AG04449 (cell line): ENCODE measurements around the gene HPS6.

Experiments
- CTCF ChIA-PET: fragments of 350-600 bp; formaldehyde crosslinking; extraction: SDS; loops from one replicate; lab custom pipeline; 2021; ENCODE audit warnings: antibody characterized with exemption; lab: Yijun Ruan, JAX
- POLR2A ChIA-PET: fragments of 400-600, 350-600 bp; formaldehyde crosslinking; extraction: SDS; loops from one replicate; lab custom pipeline; 2020; ENCODE audit warnings: antibody characterized with exemption, inconsistent platforms; lab: Yijun Ruan, JAX
- DNase-seq: peaks from one replicate; pipeline ENCODE4 v3.0.0-alpha.2; 2010; ENCODE audit warnings: low read depth, low spot score
- H3K4me3 ChIP-seq: 2 replicates; pipeline ENCODE4 v1.5.1; 2011; ENCODE audit warnings: low read depth, mild to moderate bottlenecking, control low read depth, low read length
- CTCF ChIP-seq: IDR thresholded peaks from one replicate; pipeline ENCODE4 v1.5.1; 2011; ENCODE audit warnings: mild to moderate bottlenecking, moderate library complexity, low read length, control low read depth, inconsistent platforms; ENCODE audit not compliant: insufficient read depth; ENCODE audit errors: missing control alignments

HPS6 gene

DNA sequence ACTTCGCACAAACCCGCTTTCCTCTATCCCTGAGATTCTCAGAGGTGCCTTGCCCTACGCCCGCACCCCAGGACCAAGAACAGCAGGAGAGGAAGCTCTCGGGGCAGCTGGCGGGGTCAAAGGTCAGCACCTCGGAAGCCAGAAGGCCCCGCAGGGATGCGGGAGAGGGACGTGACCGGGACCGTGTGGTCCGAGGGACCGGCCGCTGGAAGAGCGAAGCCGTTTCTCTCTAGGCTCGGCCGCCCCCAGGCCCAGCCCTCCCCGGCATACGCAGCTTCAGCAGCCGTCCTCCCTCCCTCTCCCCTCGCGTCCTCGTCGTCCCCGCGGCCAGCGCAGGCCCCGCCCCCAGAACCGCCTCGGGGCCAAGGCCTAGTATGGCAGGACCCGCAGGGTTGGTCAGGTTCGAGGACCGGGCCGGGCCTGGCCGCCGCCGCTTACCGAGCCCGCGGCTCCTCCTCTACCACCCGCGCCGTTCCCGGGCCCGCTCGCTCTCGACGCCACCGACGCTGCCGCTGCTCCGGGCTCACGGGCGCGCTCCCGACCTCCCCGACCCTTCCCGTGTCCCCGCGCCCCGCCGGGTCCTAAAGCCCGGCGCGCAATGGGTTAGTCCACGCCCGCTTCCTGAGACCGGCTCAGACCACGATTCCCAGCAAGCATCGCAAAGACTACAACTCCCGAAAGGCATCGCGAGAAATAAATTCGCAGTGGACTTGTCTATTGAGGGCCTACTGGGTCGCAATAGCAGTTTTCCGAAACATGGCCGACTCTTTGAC is 9.3 kb upstream of the HPS6 start, which contains the start of gene ARMH3:
TSS of gene ARMH3 (minus strand) at position 527 of the 773 bp plus-strand sequence. CDS start 16,059 bp downstream, outside the sequence.
- CTCF ChIA-PET, result interaction anchor here (0.6 to 10.1 kb wide), 6 partner anchors 13 to 215 kb away, joined by 3 to 72 read pairs (median 5); no protein-coding TSS in a partner anchor
- POLR2A ChIA-PET, result interaction anchor here (0.6 to 1.5 kb wide), 2 partner anchors 11 to 46 kb away, joined by 3 to 11 read pairs; no protein-coding TSS in a partner anchor

GRCh38 chr10:102059987-102060386 is 5.2 kb upstream of the HPS6 start:
- DNase-seq, result no peak
- H3K4me3 ChIP-seq, result no peak overlapping the region
- ChIA-PET CTCF (interaction anchor here (1.3 to 10.1 kb wide), 4 partner anchors 10 to 224 kb away, joined by 3 to 72 read pairs (median 5); no protein-coding TSS in a partner anchor), POLR2A (no interaction called here)
- no peak for TF ChIP-seq CTCF

More for the DNA sequence above, 9.3 kb upstream of the HPS6 start, which contains the start of gene ARMH3:
- DNase-seq, result peak; percentile 81
- no peak for TF ChIP-seq CTCF
- H3K4me3 ChIP-seq, result peak within 1 kb of the TSS; percentile 92

DNA sequence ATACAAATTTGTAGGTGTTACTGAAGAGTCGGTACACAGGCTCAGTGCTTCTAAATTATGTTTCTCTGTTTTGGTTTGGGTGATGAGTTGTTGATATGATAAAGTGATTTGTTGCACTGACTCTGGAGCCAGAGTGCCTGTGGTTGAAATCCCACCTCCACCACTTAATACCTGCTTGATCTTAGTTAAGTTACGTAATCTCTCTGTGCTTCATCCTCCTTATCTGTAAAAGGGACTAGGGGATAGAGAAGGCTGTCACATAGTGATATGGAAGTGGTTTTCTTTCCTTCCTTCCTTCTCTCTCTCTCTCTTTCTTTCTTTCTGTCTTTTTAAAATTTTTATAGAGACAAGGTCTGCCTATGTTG is 664 bp upstream of the HPS6 start:
- TF ChIP-seq CTCF, result no peak
- DNase-seq, result no peak
- H3K4me3 ChIP-seq, result peak overlapping the region; percentile 81
- ChIA-PET CTCF (interaction anchor here (1.0 to 1.8 kb wide), 2 partner anchors 8 to 11 kb away, joined by 4 to 17 read pairs; no protein-coding TSS in a partner anchor), POLR2A (no interaction called here)

GRCh38 chr10:102065561-102066398 is 631 bp downstream of the HPS6 start:
- ChIA-PET POLR2A (interaction anchor here (1.9 kb wide), 1 partner anchor 10 kb away, joined by 11 read pairs; the partner anchor contains the start of gene ARMH3), CTCF (interaction anchor here (1.0 to 11.7 kb wide), 5 partner anchors 8 to 227 kb away, joined by 3 to 188 read pairs (median 3); no protein-coding TSS in a partner anchor)
- DNase-seq, result no peak
- H3K4me3 ChIP-seq, result peak overlapping the region; percentile 81
- no peak for TF ChIP-seq CTCF

DNA sequence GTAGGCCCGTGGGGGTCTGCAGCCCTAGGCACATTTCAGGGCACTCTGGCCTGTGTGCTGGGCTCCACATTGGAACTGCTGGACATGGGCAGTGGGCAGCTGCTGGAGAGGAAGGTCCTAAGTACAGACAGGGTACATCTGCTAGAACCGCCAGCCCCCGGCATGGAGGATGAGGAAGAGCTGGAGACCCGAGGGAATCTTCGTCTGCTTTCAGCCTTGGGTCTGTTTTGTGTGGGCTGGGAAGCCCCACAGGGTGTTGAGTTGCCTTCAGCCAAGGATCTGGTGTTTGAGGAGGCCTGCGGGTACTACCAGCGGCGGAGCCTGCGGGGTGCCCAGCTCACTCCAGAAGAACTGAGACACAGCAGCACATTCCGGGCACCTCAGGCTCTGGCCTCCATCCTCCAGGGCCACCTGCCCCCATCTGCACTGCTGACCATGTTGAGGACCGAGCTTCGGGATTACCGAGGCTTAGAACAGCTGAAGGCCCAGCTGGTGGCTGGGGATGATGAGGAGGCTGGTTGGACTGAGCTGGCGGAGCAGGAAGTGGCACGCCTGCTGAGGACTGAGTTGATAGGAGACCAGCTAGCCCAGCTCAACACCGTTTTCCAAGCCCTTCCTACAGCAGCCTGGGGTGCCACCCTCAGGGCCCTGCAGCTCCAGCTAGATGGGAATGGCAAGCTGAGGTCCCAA is 1.4 kb downstream of the HPS6 start:
- ChIA-PET CTCF (interaction anchor here (0.8 to 11.7 kb wide), 8 partner anchors 8 to 853 kb away, joined by 3 to 188 read pairs (median 4); no protein-coding TSS in a partner anchor), POLR2A (interaction anchor here (1.9 kb wide), 1 partner anchor 11 kb away, joined by 11 read pairs; the partner anchor contains the start of gene ARMH3)
- H3K4me3 ChIP-seq, result peak overlapping the region; percentile 81
- TF ChIP-seq CTCF, result no peak
- DNase-seq, result no peak
